GDM1 (cell line): ENCODE measurements around the gene PTPRU.

Source experiments
- DNase-seq: peaks from one replicate; lab custom pipeline; 2025; lab: John Stamatoyannopoulos, UW

PTPRU gene

DNA sequence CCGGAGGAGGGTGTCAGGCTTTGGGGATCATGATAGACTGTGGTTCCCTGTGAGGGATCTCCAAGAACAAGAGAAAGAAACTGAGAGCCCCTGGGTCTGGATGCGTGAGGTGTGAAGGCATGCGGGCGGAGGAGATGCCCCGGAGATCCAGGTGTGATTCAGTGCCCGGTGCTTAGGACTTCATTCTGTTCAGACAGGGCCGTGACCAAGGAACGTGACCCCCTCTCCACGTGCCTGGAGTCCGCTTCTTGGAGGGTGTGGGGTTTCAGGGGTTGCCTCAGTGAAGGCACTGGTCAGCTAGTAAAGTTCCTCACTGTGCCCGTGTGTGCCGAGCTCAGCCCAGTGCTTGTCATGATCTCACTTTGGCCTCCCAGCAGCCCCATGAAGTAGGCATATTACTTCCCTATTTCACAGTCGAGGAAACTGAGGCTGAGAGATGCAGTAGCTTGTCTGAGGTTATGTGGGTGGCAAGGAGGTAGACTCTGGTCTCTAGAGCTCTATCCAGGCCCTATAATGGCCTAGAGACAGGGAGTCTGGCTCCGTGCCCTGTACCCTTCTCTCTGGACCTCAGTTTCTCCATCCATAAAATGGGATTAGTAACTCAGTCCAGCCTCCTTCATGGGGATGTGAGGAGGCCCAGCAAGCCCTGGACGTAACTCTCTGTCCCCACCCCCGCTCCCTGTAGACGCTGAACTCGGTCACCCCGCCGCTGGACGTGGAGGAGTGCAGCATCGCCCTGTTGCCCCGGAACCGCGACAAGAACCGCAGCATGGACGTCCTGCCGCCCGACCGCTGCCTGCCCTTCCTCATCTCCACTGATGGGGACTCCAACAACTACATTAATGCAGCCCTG lies 81.0 kb downstream of the PTPRU start:
- no peak for DNase-seq

DNA sequence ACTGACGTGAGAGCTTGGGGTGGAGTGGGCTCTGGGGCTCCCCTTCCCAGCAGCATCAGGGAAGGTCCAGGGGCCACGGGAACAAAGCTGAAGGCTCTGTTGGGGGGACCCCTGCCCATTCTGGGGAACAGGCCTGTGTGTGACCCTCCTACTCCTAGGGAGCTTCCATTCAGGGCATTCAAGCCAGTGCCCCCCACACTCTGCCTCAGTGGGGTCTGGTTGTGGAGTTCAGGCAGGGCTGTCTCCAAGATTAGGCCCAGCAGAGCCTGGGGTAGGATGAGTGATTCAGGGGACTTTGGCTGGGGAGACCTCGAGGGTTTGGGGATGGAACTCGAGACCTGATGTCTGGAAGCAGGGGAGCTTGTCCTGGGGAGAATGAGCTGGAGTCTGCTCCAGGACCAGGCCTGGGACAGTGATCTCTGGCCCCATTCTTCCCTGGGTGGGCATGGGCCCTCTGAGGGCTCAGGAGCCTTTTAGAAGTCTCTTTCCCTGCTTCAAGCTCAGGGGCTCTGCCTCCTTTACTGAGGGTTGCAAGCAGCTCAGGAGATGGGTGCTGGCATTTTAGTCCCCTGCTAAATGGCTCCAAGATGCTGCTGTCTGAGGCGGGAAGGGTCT lies 81.7 kb downstream of the PTPRU start:
- no peak for DNase-seq

DNA sequence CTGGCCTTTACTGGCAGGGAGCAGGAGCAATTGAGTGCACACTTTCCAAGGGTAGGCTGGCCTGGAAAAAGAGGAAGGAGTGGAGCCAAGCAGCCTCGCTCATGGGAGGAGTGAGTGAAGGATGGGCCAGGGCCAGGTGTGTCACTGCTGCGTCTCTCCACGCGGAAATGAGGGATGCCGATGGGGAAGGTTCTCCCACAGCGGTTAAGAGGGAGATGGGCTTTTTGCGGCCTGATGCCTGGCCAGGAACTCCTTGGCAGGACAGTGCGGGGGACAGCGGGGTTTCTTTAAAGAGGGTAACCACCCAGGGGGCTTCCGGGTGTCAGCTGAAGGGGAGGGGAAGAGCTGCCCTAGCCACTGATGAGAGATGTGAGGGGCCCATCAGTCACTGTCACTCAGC lies 82.4 kb downstream of the PTPRU start:
- DNase-seq = no peak

DNA sequence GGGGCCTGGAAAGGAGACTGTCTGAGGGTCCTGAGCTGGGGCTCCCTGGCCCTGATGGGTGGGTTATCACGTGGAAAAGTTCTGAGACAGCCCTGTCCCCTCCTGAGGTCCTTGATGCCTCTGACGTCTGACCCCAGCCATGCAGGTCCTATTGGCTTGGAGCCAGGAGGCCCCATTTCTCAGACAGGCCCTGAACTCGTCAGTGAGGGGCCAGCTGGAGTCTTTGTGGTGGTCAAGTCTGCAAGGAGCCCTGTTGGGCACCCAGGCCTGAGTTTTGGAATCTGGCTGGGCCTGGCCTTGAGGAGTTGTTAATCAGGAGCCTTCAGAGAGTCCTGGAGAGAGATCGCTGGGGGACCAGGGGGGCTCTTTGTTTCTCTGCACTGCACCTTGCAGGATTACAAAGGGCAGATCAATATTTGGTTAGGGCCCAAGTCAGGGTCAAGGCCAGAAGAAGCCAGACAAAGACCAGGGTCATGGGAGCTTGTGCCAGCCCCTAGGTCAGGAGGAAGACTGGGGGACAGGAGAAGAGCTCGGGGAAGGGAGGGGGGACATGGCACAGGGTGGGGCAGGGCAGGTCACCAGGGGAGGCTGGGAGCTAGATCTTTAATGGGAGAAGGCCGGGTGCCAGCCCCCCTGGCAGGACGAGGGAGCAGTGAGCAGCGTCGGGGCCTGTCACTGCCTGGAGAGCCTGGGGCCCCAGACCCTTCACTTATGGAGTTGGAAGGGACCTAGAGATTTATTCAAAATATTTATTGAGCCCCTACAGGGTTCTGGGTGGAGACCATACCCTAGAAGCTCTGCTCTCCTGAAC lies 83.2 kb downstream of the PTPRU start:
- DNase-seq = no peak

- DNase-seq = no peak
Observed at GRCh38 chr1:29320156-29320940, 84.0 kb downstream of the PTPRU start.

GRCh38 chr1:29321176-29321575 lies 84.9 kb downstream of the PTPRU start:
- no peak for DNase-seq

GRCh38 chr1:29322147-29322694 lies 85.9 kb downstream of the PTPRU start:
- DNase-seq = no peak

GRCh38 chr1:29322861-29323585 lies 86.7 kb downstream of the PTPRU start:
- no peak for DNase-seq

DNA sequence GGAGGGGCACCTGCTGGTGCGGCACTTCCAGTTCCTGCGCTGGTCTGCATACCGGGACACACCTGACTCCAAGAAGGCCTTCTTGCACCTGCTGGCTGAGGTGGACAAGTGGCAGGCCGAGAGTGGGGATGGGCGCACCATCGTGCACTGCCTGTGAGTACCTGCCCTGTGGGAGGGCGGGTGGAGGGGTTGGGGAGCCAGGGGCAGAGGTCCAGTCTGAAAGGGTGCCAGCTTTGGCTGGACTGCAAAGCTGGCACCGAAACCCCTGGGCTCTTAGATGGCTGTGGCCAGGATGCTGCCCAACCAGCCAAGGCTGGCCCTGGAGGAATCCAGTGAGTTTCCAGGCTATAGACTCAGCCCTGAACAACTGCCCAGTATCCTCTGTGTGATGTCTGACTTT lies 87.3 kb downstream of the PTPRU start:
- no peak for DNase-seq

GRCh38 chr1:29324202-29324601 lies 87.9 kb downstream of the PTPRU start:
- no peak for DNase-seq

DNA sequence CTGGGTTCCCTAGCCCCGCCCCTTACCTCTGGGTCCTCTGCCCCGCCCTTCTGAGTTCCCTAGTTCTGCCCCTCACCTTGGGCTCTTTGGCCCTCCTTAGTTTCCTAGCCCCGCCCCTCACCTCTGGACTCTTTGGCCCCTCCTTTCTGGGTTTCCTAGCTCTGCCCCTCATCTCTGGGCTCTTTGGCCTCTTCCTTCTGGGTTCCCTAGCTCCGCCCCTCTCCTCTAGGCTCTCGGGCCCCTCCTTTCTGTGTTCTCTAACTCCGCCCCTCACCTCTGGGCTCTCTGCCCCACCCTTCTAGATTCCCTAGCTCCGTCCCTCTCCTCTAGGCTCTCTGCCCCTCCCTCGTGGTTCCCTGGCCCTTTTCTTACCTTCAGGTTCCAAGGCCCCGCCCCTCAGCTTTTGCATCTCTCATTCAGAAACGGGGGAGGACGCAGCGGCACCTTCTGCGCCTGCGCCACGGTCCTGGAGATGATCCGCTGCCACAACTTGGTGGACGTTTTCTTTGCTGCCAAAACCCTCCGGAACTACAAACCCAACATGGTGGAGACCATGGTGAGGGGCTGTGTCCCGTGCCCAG lies 88.5 kb downstream of the PTPRU start:
- DNase-seq = no peak

GRCh38 chr1:29325675-29326074 lies 89.4 kb downstream of the PTPRU start:
- DNase-seq = no peak

GRCh38 chr1:29326123-29326522 lies 89.8 kb downstream of the PTPRU start:
- DNase-seq = no peak

DNA sequence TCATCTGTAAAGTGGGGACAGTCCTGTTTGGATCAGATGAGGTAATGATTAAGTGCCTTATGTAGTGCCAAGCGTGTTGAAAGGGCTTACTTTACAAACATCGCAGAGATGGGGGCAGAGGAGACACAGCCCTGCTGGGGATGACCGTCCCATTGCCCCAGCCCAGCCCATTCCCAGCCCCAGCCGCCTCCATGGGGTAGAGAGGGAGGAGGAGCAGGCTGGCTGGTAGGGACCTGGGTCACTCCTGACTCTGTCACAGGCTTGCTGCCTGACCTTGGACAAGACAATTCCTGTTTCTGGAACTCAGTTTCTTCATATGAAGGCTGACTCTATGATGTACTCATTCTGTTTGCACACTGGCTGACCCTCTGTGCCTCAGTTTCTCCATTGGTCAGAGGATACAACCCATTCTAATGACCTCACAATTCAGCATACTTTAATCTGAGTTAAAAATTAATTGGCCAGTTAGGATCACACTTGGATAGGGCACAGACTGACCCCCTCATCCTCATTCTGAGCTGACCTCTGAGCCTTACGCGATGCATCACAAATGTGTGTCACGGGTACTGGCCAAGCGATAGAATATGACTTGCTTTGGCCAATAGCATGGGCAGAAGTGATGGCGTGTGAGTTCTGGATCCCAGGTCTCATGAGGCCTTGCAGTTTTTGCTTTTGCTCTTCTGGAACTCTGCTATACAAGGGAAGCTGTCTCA lies 91.1 kb downstream of the PTPRU start:
- DNase-seq = no peak

GRCh38 chr1:29329022-29329775 lies 92.9 kb downstream of the PTPRU start:
- DNase-seq = no peak

GRCh38 chr1:29330089-29330488 lies 93.8 kb downstream of the PTPRU start:
- DNase-seq = no peak

GRCh38 chr1:29330856-29331255 lies 94.5 kb downstream of the PTPRU start:
- DNase-seq = no peak

GRCh38 chr1:29331309-29331708 lies 95.0 kb downstream of the PTPRU start:
- no peak for DNase-seq

DNA sequence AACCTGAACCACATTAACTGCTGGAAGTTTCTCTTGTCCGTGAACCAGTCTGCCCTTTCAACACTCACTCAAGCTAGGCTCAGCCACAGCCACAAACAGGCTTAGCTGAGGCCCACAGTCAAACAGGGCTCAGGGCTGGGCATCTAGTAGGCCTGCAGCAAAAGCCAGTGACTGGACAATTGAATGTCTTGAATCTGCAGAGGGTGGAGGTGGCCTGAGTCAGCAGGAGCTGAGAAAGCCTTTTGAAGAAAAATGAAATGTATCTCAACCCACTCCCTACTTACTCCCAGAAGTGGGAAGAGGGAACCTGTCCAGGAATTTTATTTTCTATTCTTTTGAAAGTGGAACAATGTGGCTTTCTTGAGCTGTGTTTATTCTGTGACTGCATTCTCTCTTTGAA lies 95.4 kb downstream of the PTPRU start:
- no peak for DNase-seq
